ENCODE data around the gene EXOSC3.
A peak's percentile ranks its signal among the peaks of the same experiment; 100 is the strongest.
"Not testable (repeated sequence)": the region's sequence is repeated elsewhere in the genome, so short reads cannot be mapped to it uniquely, and the experiment has no call there.

EXOSC3 gene

GRCh38 chr9:37775216-37775919 is 9.5 kb downstream of the EXOSC3 start:
- no peak for DNase-seq (ENCODE audit: low read depth, low spot score)

DNA sequence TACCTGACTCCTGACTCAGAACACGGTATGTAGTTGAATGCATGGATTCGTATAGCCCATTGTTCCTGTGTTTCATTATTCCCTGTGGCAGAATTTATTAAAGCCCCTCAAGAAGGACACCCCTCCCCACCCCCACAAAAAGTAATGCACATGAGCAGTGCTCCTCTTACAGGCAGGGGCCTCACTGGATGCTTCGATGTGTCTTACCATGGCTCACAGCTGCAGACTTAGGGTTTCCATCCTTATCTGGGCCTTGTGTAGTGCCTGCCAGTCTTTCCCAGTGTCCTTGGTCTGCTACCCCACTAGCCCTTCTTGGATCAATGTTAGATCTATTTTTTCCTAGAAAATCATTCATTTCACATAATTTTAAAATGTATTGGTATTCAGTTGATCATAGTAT is 14.9 kb downstream of the EXOSC3 start:
- DNase-seq (ENCODE audit: low read depth, low spot score), result no peak

- DNase-seq (ENCODE audit: low read depth, low spot score), result no peak
Measured at GRCh38 chr9:37769306-37769705, 15.6 kb downstream of the EXOSC3 start.

- not testable (repeated sequence) for DNase-seq (ENCODE audit: low read depth, low spot score)
Measured at GRCh38 chr9:37765263-37765662, 19.6 kb downstream of the EXOSC3 start.

- no peak for DNase-seq (ENCODE audit: low read depth, low spot score)
Measured at GRCh38 chr9:37761511-37761910, 23.4 kb downstream of the EXOSC3 start.

GRCh38 chr9:37760416-37761161 is 24.3 kb downstream of the EXOSC3 start:
- no peak for DNase-seq (ENCODE audit: low read depth, low spot score)

- DNase-seq (ENCODE audit: low read depth, low spot score), result no peak
Measured at GRCh38 chr9:37758747-37759146, 26.1 kb downstream of the EXOSC3 start.

DNA sequence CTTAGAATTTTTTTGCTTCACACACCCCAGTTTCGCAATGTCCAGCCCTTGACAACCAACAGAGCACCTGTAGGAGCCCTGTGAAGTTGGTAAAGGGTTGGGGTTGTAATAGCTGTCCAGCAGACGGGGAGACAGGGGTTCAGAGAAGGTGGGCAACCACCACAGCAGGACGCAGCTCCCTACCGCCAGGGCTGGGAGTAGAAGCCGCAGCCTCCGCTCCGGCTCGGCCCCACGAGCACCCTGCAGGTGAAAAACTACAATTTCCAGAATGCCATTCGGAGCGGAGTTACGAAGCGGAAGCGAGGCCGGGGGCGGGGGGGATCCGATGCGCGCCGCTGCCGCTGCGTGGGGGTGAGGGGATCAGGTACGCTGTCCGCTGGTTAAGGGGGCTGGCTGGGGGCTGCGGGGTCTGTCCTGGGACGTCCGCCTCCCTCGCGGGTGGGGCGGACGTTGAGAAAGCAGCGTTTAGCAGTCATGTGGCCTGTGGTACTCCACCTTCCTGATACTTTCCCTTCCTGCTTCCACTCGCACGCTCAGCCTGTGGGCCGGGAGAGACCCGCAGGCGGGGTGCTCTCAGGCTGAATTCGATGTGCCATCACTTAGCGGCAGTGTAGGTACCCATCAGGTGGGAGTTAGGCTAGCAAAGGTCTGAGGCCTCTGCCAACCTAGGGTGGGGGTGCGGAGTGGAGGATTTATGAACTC is 31.2 kb downstream of the EXOSC3 start, which contains the start of gene TRMT10B:
Gene TRMT10B, plus strand, starts transcription at position 317 of the 702 bp plus-strand sequence. CDS start 8,127 bp downstream, outside the sequence.
- DNase-seq (ENCODE audit: low read depth, low spot score), result peak; percentile 65

- DNase-seq (ENCODE audit: low read depth, low spot score), result no peak
Measured at GRCh38 chr9:37752642-37753488, 32.0 kb downstream of the EXOSC3 start.

GRCh38 chr9:37752112-37752511 is 32.8 kb downstream of the EXOSC3 start:
- DNase-seq (ENCODE audit: low read depth, low spot score), result not testable (repeated sequence)

DNA sequence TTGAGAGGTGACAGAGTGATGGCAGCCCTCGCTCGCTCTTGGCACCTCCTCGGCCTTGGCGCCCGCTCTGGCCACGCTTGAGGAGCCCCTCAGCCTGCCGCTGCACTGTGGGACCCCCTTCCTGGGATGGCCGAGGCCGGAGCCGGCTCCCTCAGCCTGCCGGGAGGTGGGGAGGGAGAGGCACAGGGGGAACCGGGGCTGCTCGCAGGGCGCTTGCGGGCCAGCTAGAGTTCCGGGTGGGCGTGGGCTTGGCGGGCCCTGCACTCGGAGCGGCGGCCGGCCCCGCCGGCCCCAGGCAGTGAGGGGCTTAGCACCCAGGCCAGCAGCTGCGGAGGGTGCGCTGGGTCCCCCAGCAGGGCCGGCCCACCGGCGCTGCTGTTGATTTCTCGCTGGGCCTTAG is 33.2 kb downstream of the EXOSC3 start:
- not testable (repeated sequence) for DNase-seq (ENCODE audit: low read depth, low spot score)

DNA sequence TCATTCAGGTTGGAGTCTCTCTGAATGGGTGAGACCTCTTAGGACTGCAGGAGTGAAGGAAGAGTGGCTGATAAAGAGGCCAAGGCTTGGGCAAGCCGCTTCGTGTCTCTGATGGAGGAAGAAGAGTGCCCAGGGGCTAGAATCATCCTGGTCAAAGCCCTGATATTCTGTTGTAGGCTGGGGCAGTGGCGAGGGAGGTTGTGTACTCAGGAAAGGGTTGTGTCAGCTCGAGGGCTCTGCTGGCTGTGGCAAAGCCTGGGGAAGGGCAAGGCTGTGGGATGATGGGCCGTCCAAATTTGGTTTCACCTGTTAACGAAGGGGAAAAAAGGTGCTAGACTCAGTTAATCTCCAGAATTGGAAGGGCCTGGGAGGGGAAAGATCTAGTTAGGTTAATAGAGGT is 33.7 kb downstream of the EXOSC3 start:
- DNase-seq (ENCODE audit: low read depth, low spot score), result no peak

GRCh38 chr9:37749129-37749528 is 35.7 kb downstream of the EXOSC3 start:
- no peak for DNase-seq (ENCODE audit: low read depth, low spot score)

DNA sequence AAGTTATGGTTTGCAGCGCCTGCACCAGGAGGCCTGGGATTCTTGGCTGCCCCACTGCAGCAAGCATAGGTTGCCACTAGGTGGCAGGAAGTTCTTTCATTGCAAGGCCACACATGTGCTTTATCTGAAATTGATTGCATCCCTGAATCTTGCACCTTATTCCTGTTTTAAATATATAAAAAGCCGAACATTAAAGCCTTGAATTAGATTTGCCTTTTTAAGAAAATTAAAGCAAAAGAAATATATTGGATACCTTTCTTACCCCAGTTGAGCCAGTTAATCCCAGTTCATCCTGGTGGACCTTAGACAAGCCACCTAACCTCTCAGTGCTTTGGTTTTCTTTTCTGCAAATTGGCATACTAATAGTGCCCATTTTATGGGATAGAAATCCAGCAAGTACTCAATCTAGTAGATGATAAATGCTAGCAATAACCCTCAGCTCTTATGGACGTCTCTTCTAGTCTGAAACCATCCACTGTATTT is 37.6 kb downstream of the EXOSC3 start:
- DNase-seq (ENCODE audit: low read depth, low spot score), result peak; percentile 56

DNA sequence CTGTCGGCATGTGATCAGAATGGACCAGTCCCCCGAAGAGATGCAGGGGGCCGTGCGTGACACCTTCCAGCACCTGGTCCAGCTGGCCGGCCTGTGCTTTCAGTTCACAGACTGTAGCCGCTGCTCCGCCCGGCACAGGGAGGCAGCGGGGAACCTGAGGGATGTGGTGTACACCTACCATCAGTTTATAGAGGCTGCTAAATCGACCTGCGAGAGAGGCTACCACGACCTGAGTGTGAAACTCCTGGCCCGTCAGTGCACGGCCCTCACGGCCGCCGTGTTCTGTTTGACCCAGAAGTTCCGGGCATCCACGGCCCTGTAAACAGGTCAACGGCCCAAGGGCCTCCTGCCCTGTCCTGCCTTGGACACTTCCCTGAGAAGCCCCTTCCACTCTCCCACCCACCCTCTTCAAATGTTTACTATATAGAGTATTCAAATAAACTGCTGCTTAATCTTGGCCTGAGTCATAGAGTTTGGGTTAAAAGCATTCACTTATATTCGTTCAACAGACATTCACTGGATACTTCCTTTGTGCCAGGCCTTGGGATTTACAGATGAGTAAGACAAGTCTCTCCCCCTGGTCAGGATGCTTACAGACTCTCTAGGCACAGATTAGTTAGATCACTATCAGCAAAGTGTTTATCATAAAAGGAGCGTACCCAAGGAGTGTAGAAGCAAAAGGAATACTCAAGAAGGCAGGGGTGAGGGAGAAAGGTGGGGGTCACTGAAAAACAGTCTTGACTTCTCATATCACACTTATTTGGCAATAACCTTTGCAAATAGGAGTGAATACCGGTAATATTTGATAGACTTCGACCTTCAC is 38.2 kb downstream of the EXOSC3 start:
- no peak for DNase-seq (ENCODE audit: low read depth, low spot score)

GRCh38 chr9:37745970-37746369 is 38.9 kb downstream of the EXOSC3 start:
- DNase-seq (ENCODE audit: low read depth, low spot score), result no peak

DNA sequence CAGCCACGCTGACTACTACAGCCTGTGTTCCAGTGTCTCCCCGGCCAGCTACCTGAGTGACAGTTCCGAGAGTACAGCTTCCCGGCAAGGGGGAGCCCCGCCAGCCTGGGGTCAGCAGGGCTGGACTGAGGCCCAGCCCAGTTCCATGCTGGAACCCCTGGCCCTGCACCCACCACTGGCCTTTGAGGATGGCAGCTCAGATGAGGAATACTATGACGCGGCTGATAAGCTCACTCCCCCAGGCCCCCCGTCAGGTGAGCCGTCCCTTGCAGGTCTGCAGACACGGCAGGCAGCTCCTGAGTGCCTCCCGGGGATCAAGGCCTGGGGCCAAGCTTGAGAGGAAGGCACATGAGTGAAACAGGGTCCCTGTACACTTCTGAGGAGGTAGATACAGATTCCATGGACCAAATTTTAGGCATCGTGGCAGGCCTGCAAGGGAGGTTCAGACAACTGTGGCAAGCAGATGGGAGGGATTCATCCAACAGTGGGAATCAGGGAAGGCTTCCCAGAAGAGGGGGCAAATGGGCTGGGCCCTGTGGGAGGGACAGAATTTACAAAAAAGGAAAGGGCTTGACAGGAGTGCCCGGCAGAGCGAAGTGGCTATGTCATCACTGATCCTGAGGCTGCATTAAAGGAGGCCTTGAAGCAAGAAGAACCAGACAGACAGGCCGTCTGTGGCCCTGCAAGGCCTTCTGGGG is 44.1 kb downstream of the EXOSC3 start:
- DNase-seq (ENCODE audit: low read depth, low spot score), result no peak

GRCh38 chr9:37740128-37740527 is 44.7 kb downstream of the EXOSC3 start:
- no peak for DNase-seq (ENCODE audit: low read depth, low spot score)

DNA sequence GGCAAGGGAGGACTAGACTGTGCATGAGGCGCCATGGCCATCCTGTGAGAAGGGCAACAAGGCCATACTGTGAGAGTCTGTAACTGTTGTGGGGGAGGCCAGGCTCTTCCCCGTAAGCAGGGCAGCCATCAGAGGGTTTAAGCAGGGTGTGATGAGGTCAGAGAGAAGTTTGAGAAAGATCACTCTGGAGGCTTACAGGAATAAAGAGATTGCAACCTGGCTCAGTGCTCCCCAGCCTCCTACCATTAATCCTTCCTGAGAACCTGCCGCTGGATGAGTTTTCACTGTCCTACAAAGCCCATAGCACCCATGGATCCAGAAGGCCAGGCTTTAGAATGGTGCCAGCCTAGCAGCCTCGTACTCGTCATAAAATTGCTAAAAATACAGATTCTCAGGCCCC is 45.6 kb downstream of the EXOSC3 start:
- DNase-seq (ENCODE audit: low read depth, low spot score), result no peak

DNA sequence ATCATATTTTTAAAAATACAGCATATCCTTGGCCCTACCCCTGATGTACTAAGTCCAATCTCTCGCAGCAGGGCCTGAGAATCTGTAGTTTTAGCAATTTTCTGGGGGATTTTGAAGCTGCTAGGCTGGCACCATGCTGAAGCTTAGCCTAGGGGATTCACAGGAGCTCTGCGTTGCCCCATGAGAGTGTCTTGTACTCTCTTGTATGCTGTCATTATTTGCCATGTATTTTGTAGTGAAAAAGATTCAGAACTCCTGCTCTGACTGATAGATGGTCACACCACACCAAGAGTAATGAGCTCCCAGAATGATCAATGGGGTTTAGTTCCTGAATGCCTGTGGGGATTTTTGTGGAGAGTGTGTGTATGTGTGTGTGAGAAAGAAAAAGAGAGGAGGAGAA is 51.9 kb downstream of the EXOSC3 start:
- no peak for DNase-seq (ENCODE audit: low read depth, low spot score)

Measured in ELF-1 (cell line).